B cell (primary cell): Measurements from ENCODE around the gene MEGF11. TPM values are rescaled to one million over a fixed set of nuclear protein-coding genes. Genes with fewer than 3 reads are reported as not detected.

ENCODE experiments used
- ATAC-seq: fragments of 200-7000 bp; cut with Tn5 transposase; one replicate; pipeline ENCODE4 v1.10.0; 2021; ENCODE audit warnings: low read depth, mild to moderate bottlenecking, moderate number of reproducible peaks, moderate library complexity
- CTCF ChIA-PET: fragments of 350-600 bp; sonication (Branson Sonifier 250); formaldehyde crosslinking; loops from one replicate; lab custom pipeline; 2021; ENCODE audit warnings: antibody characterized with exemption, inconsistent platforms; lab: Charles Lee
- POLR2A ChIA-PET: fragments of 350-600 bp; sonication (Branson Sonifier 250); formaldehyde crosslinking; loops from one replicate; lab custom pipeline; 2021; ENCODE audit warnings: antibody characterized with exemption; lab: Charles Lee
- DNase-seq: peaks from one replicate; pipeline ENCODE4 v3.0.0; 2013
- H2AFZ ChIP-seq: 2 replicates; pipeline ENCODE4 v1.6.1; 2012; ENCODE audit warnings: mild to moderate bottlenecking, low read depth, low read length; ENCODE audit not compliant: insufficient read depth, poor library complexity, severe bottlenecking
- H3K27ac ChIP-seq, 2 donors: 1 replicate in 1 of 2; 2 replicates in 1 of 2; pipeline ENCODE4 v1.5.1; 2012 to 2013; ENCODE audit warnings: low read length in 2 of 2, mild to moderate bottlenecking in 2 of 2, moderate library complexity in 1 of 2
- H3K27me3 ChIP-seq, 4 experiments: fragments of 200-600 bp in 1 of 4; sonication (generic) in 1 of 4; replicated peaks in 1 of 4; 1 replicate in 2 of 4; 2 replicates in 2 of 4; pipeline versions ENCODE4 v1.6.1 to v1.7.0; 2013 to 2016; ENCODE audit warnings: low read length in 3 of 4, mild to moderate bottlenecking in 2 of 4, mixed read lengths in 1 of 4, moderate library complexity in 1 of 4; ENCODE audit not compliant: insufficient read depth in 4 of 4, control insufficient read depth in 3 of 4; ENCODE audit errors: control extremely low read depth in 1 of 4
- H3K36me3 ChIP-seq, 2 experiments: replicated peaks in 1 of 2; 1 replicate in 1 of 2; 2 replicates in 1 of 2; pipeline versions ENCODE4 v1.6.1 to v1.7.1; 2013; ENCODE audit warnings: low read length in 1 of 2; ENCODE audit not compliant: insufficient read depth in 2 of 2, control insufficient read depth in 1 of 2; ENCODE audit errors: control extremely low read depth in 1 of 2, extremely low read depth in 1 of 2
- H3K4me1 ChIP-seq, 2 donors: fragments of 200-600 bp in 1 of 2; sonication (generic) in 1 of 2; 1 replicate in 1 of 2; 2 replicates in 1 of 2; pipeline versions ENCODE4 v1.5.1 to v1.6.1; 2013 to 2017; ENCODE audit warnings: low read length in 2 of 2; ENCODE audit not compliant: control insufficient read depth in 2 of 2, insufficient read depth in 2 of 2
- H3K4me2 ChIP-seq: replicated peaks from 2 replicates; pipeline ENCODE3; 2012; ENCODE audit warnings: mild to moderate bottlenecking, low read depth, low read length; ENCODE audit not compliant: poor library complexity, severe bottlenecking
- H3K4me3 ChIP-seq, 5 experiments: fragments of 200-600 bp in 1 of 5; sonication (generic) in 1 of 5; 1 replicate in 3 of 5; 2 replicates in 2 of 5; pipeline versions ENCODE4 v1.5.1 to v1.7.0; 2011 to 2016; ENCODE audit warnings: low read length in 4 of 5, mild to moderate bottlenecking in 4 of 5, low read depth in 2 of 5, control low read depth in 1 of 5, moderate library complexity in 1 of 5; ENCODE audit not compliant: insufficient read depth in 1 of 5; ENCODE audit errors: control extremely low read depth in 1 of 5, extremely low read depth in 1 of 5
- H3K79me2 ChIP-seq: fragments of 200-600 bp; sonication (generic); one replicate; pipeline ENCODE4 v1.6.0; 2016; ENCODE audit warnings: low read length; ENCODE audit not compliant: control insufficient read depth, insufficient read depth
- H3K9ac ChIP-seq: fragments of 200-600 bp; sonication (generic); 2 replicates; pipeline ENCODE4 v1.6.1; 2017; ENCODE audit warnings: mild to moderate bottlenecking, low read length, moderate library complexity
- H3K9me3 ChIP-seq, 3 donors: one replicate each; pipeline versions ENCODE4 v1.6.1 to v1.7.1; 2013; ENCODE audit warnings: low read length in 2 of 3; ENCODE audit not compliant: control insufficient read depth in 2 of 3, insufficient read depth in 1 of 3; ENCODE audit errors: control extremely low read depth in 1 of 3
- H4K20me1 ChIP-seq: 2 replicates; pipeline ENCODE4 v1.6.0; 2012; ENCODE audit warnings: mild to moderate bottlenecking, low read length; ENCODE audit not compliant: insufficient read depth, control insufficient read depth, poor library complexity, severe bottlenecking
- H3K27ac Mint-ChIP-seq: one replicate; pipeline ENCODE4 v1.8.0; 2021; ENCODE audit warnings: mixed read lengths
- H3K27me3 Mint-ChIP-seq: one replicate; pipeline ENCODE4 v1.8.0; 2021; ENCODE audit warnings: mixed read lengths
- H3K4me1 Mint-ChIP-seq: one replicate; pipeline ENCODE4 v1.8.0; 2021; ENCODE audit warnings: mixed read lengths
- H3K4me3 Mint-ChIP-seq: one replicate; pipeline ENCODE4 v1.8.0; 2021; ENCODE audit warnings: mixed read lengths
- H3K9me3 Mint-ChIP-seq: one replicate; pipeline ENCODE4 v1.8.0; 2022; ENCODE audit warnings: mixed read lengths; ENCODE audit not compliant: insufficient read depth
- EZH2 ChIP-seq: IDR thresholded peaks from 2 replicates; pipeline ENCODE4 v1.6.1; 2012; ENCODE audit warnings: borderline replicate concordance, low read depth, mild to moderate bottlenecking, moderate library complexity, low read length; ENCODE audit not compliant: insufficient read depth, poor library complexity, severe bottlenecking
- WGBS: methylation state at CpG from one replicate; pipeline ENCODE4 v1.1.5; 2013; ENCODE audit warnings: missing lambda C conversion rate; ENCODE audit not compliant: insufficient coverage; 5-methylcytosine and 5-hydroxymethylcytosine counted together
- intact Hi-C: fragments of 100-400 bp; cut with micrococcal nuclease; formaldehyde crosslinking; loops from one replicate; pipeline ENCODE4 v1.10.0; 2022
- polyA minus RNA-seq: library from RNA; depleted of rRNA, polyadenylated mRNA; stranded (reverse); fragments of >200 nt; gene quantifications from 2 replicates; pipeline ENCODE4 v1.2.3, GENCODE V29; 2012
- polyA plus RNA-seq: library from polyadenylated mRNA; depleted of rRNA; stranded (reverse); fragments of >200 nt; gene quantifications from 2 replicates; pipeline ENCODE4 v1.2.3, GENCODE V29; 2012
- total RNA-seq, 2 donors: library from RNA; stranded (reverse); fragments of 120-200 nt in 1 of 2; gene quantifications; 1 replicate in 1 of 2; 2 replicates in 1 of 2; pipeline versions ENCODE4 v1.2.3 to v1.2.4, GENCODE V29; 2013 to 2022
- TF ChIP-seq, protein P1 (sequence below): fragments of 200-600 bp; IDR thresholded peaks from one replicate; pipeline ENCODE4 v1.8.0; 2022; ENCODE audit warnings: antibody characterized with exemption, mild to moderate bottlenecking

Gene MEGF11
- total RNA-seq (0.34 TPM in 1 of 2 replicates, not detected in the other), polyA plus RNA-seq (0.01 and 0.04 TPM in 2 replicates), polyA minus RNA-seq (0.21 TPM in 1 of 2 replicates, not detected in the other)
- total RNA-seq (2013) = under 0.01 TPM

DNA sequence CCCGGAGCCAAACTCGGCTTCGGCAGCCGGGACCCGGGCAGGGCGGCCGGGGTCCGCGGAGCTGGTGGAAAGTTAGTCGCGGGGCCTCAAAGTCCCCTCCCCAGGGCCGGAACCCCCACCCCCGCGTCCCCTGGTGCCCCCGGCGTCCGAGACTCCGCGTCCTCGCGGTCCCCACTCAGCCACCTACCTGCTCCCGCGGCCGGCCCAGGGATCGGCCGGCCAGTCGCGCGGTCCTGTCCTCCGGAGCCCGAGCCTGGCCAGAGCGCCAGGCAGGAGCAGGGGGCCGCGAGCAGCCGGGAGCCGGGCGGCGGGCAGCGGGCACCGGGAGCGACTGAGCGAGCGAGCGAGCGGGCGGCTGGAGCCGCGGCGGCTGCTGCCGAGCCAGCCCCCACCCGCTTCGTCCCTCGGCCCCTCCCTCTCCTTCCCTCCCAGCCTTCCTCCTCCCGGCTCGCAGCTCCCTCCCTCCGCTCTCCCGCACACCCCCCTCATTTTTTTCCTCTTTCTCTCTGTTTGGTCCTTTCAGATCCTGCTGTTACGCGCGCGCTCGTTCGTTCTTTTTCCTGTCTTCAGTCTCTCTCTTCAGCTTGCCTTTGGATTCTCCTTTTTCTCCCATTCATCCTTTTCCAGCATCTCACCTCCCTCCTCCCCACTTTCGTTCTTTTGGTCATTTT, at the start of gene MEGF11:
Gene MEGF11, minus strand, starts transcription at position 333 of the 671 bp plus-strand sequence. CDS start 125,347 bp downstream, outside the sequence.
- Mint-ChIP-seq H3K27me3 (peaks cover 57% of the 10 kb centered on the region), H3K4me3 (peak within 1 kb of the TSS; percentile 84), H3K4me1 (peaks cover 27% of the 10 kb centered on the region), H3K27ac (no peak within 1 kb of the TSS), H3K9me3 (no peaks in the 10 kb centered on the region)
- Histone ChIP-seq H3K4me3 (peak within 1 kb of the TSS; percentile 38 to 88 (median 57)), H3K4me1 (peaks cover 32 to 33% of the 10 kb centered on the region in 2 donors), H3K4me2 (peak within 1 kb of the TSS; percentile 100), H4K20me1 (no peaks in the 10 kb centered on the region), H3K9ac (peak within 1 kb of the TSS; percentile 72), H3K36me3 (no peaks in the 10 kb centered on the region), H2AFZ (peak within 1 kb of the TSS; percentile 76), H3K79me2 (no peaks in the 10 kb centered on the region), H3K9me3 (peaks cover 0 to 10% (median 0%) of the 10 kb centered on the region in 3 donors), H3K27me3 (peaks cover 0 to 69% (median 34%) of the 10 kb centered on the region in 4 experiments), H3K27ac (no peak within 1 kb of the TSS)
- 1% methylated on average over 64 of the region's 64 CpGs for WGBS
- TF ChIP-seq, protein P1, sequence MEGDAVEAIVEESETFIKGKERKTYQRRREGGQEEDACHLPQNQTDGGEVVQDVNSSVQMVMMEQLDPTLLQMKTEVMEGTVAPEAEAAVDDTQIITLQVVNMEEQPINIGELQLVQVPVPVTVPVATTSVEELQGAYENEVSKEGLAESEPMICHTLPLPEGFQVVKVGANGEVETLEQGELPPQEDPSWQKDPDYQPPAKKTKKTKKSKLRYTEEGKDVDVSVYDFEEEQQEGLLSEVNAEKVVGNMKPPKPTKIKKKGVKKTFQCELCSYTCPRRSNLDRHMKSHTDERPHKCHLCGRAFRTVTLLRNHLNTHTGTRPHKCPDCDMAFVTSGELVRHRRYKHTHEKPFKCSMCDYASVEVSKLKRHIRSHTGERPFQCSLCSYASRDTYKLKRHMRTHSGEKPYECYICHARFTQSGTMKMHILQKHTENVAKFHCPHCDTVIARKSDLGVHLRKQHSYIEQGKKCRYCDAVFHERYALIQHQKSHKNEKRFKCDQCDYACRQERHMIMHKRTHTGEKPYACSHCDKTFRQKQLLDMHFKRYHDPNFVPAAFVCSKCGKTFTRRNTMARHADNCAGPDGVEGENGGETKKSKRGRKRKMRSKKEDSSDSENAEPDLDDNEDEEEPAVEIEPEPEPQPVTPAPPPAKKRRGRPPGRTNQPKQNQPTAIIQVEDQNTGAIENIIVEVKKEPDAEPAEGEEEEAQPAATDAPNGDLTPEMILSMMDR = no peak
- no peak for TF ChIP-seq EZH2
- DNase-seq (no peak), ATAC-seq (no peak)
- POLR2A ChIA-PET = no interaction called here
- intact Hi-C loops = loop anchor here (2.0 kb wide), 1 partner anchor 245 kb away; no protein-coding TSS in a partner anchor
- CTCF ChIA-PET = no interaction called here
